Endothelial cell (in vitro differentiated cells): ENCODE measurements around the gene MASP1. TPM values are rescaled to one million over a fixed set of nuclear protein-coding genes. Genes with fewer than 3 reads are reported as not detected.

Source experiments
- DNase-seq: peaks from one replicate; pipeline ENCODE4 v3.0.0; 2021; ENCODE audit warnings: low spot score
- H3K27ac Mint-ChIP-seq: one replicate; pipeline ENCODE4 v1.8.0; 2021; ENCODE audit warnings: mixed read lengths, inconsistent platforms; ENCODE audit not compliant: unreplicated experiment
- H3K27me3 Mint-ChIP-seq: one replicate; pipeline ENCODE4 v1.8.0; 2021; ENCODE audit warnings: mild to moderate bottlenecking, moderate library complexity, mixed read lengths, inconsistent platforms; ENCODE audit not compliant: unreplicated experiment
- H3K36me3 Mint-ChIP-seq: one replicate; pipeline ENCODE4 v1.8.0; 2021; ENCODE audit warnings: mild to moderate bottlenecking, low read depth, mixed read lengths, inconsistent platforms; ENCODE audit not compliant: unreplicated experiment
- H3K4me1 Mint-ChIP-seq: one replicate; pipeline ENCODE4 v1.8.0; 2021; ENCODE audit warnings: mild to moderate bottlenecking, mixed read lengths, inconsistent platforms; ENCODE audit not compliant: unreplicated experiment
- H3K4me3 Mint-ChIP-seq: one replicate; pipeline ENCODE4 v1.8.0; 2021; ENCODE audit warnings: mild to moderate bottlenecking, mixed read lengths, inconsistent platforms; ENCODE audit not compliant: unreplicated experiment
- H3K9me3 Mint-ChIP-seq: one replicate; pipeline ENCODE4 v1.8.0; 2021; ENCODE audit warnings: mixed read lengths, inconsistent platforms; ENCODE audit not compliant: unreplicated experiment
- total RNA-seq: library from RNA; stranded (reverse); fragmentation: NEBNext Ultra II Directional; extraction: Animal tissue kit (Norgen Biotek cat#: 25700); gene quantifications from one replicate; pipeline ENCODE4 v1.2.1, GENCODE V29; 2021; ENCODE audit not compliant: unreplicated experiment
- TF ChIP-seq, protein P1 (sequence below): fragments of 200-600 bp; sonication (generic); IDR thresholded peaks from one replicate; pipeline ENCODE4 v1.5.0; 2021; ENCODE audit warnings: antibody characterized with exemption; ENCODE audit not compliant: unreplicated experiment

MASP1 gene
- total RNA-seq, 1 donor from 2014 or later: 0.56 TPM

DNA sequence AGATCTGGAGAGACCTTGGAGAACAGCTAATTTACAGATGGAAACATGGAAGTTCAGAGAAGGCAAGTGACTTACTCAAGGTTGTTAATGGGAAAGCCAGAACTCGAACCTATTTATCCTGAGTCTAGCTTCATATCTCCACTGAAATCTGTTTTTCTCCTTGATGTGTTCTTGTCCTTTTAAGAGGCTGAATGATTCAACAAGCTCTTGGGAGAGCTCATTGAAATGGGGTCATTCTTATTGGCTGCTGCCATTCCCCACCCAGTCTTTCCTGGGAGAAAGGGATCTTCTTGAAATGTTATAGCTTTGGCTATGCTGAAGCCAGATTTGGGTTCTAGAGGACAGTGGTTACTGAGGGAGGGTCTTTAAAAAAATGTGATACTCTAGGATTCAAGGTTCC, 53.3 kb downstream of the MASP1 start:
- TF ChIP-seq, protein P1, sequence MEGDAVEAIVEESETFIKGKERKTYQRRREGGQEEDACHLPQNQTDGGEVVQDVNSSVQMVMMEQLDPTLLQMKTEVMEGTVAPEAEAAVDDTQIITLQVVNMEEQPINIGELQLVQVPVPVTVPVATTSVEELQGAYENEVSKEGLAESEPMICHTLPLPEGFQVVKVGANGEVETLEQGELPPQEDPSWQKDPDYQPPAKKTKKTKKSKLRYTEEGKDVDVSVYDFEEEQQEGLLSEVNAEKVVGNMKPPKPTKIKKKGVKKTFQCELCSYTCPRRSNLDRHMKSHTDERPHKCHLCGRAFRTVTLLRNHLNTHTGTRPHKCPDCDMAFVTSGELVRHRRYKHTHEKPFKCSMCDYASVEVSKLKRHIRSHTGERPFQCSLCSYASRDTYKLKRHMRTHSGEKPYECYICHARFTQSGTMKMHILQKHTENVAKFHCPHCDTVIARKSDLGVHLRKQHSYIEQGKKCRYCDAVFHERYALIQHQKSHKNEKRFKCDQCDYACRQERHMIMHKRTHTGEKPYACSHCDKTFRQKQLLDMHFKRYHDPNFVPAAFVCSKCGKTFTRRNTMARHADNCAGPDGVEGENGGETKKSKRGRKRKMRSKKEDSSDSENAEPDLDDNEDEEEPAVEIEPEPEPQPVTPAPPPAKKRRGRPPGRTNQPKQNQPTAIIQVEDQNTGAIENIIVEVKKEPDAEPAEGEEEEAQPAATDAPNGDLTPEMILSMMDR: no peak
- no peak overlapping the region for H3K4me3 Mint-ChIP-seq
- no peak overlapping the region for H3K27ac Mint-ChIP-seq
- H3K4me1 Mint-ChIP-seq: no peaks in the 10 kb centered on the region
- H3K9me3 Mint-ChIP-seq: no peaks in the 10 kb centered on the region
- DNase-seq: no peak
- no peaks in the 10 kb centered on the region for H3K36me3 Mint-ChIP-seq
- peaks cover under 1% of the 10 kb centered on the region for H3K27me3 Mint-ChIP-seq

DNA sequence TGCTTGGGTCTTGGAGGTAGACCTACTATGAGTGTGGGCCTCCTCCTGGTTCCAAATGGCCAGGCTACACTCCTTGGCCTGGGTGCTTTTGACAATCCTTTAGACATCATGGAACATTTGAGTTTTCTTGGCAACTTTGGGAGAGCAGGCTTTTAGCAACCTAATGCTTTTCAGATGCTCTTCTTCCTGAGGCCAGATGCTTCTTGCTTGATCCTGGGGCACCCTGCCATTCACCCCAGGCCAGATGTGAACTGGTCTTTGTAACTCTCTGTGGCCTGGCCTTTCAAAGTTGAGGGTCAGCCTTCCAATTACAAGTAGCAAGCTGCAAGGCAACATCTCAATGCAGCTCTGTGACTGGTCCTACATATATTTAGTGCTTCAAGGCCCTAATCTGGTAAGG, 53.8 kb downstream of the MASP1 start:
- no peak overlapping the region for H3K4me3 Mint-ChIP-seq
- no peak overlapping the region for H3K27ac Mint-ChIP-seq
- H3K4me1 Mint-ChIP-seq: no peaks in the 10 kb centered on the region
- H3K36me3 Mint-ChIP-seq: no peaks in the 10 kb centered on the region
- no peaks in the 10 kb centered on the region for H3K9me3 Mint-ChIP-seq
- DNase-seq: no peak
- no peaks in the 10 kb centered on the region for H3K27me3 Mint-ChIP-seq
- TF ChIP-seq, protein P1: no peak

DNA sequence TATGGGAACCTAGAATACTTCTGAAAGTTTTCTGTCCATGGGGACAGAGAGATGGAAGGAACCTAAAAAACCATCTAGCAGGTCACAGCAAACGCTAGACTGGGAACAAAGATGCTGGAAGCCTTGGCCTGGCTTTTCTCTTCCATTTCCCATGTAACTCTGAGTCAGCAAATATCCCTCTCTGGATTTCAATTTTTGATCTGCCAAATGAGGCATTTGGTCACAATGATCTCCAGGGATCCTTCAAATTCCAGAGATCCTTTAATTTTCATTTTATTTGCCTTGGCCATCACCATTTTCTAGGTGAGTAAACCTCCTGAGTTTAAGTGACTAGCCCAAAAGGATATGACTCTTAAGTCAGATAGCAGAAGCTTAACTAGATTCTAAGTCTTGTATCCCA, 54.6 kb downstream of the MASP1 start:
- TF ChIP-seq, protein P1: no peak
- no peak for DNase-seq
- Mint-ChIP-seq H3K4me3 (no peak overlapping the region), H3K4me1 (no peaks in the 10 kb centered on the region), H3K27ac (no peak overlapping the region), H3K9me3 (no peaks in the 10 kb centered on the region), H3K36me3 (no peaks in the 10 kb centered on the region), H3K27me3 (no peaks in the 10 kb centered on the region)

- Mint-ChIP-seq H3K4me1 (no peaks in the 10 kb centered on the region), H3K27me3 (peaks cover 1% of the 10 kb centered on the region), H3K27ac (no peak overlapping the region), H3K36me3 (no peaks in the 10 kb centered on the region), H3K9me3 (no peaks in the 10 kb centered on the region), H3K4me3 (no peak overlapping the region)
- DNase-seq: no peak
- TF ChIP-seq, protein P1: no peak
Measured at GRCh38 chr3:187230011-187230410, 61.5 kb downstream of the MASP1 start.

- Mint-ChIP-seq H3K4me1 (no peaks in the 10 kb centered on the region), H3K9me3 (no peaks in the 10 kb centered on the region), H3K27ac (no peak overlapping the region), H3K4me3 (no peak overlapping the region), H3K27me3 (peaks cover 1% of the 10 kb centered on the region), H3K36me3 (no peaks in the 10 kb centered on the region)
- no peak for DNase-seq
- TF ChIP-seq, protein P1: no peak
Measured at GRCh38 chr3:187228740-187229139, 62.8 kb downstream of the MASP1 start.
